Stimulated activated effector memory CD8-positive, alpha-beta T cell treated with anti-CD3 and anti-CD28 coated beads, Interleukin-12 subunit alpha, Interleukin-12 subunit beta, amount 100 ng/mL, for 72 hours (primary cell): ENCODE data around the gene KIZ.
A peak's percentile ranks its signal among the peaks of the same experiment; 100 is the strongest.

Experiments used
- ATAC-seq: fragments of 150-1000 bp; cut with Tn5 transposase; 2 replicates; pipeline ENCODE4 v1.10.0; 2021
- DNase-seq, 2 donors: peaks; one replicate each; pipeline ENCODE4 v3.0.0; 2021 to 2022; ENCODE audit warnings: low spot score in 2 of 2
- H3K27ac Mint-ChIP-seq: one replicate; pipeline ENCODE4 v1.8.0; 2022; ENCODE audit warnings: mild to moderate bottlenecking, mixed read lengths
- H3K36me3 Mint-ChIP-seq: one replicate; pipeline ENCODE4 v1.8.0; 2022; ENCODE audit warnings: mild to moderate bottlenecking, mixed read lengths
- H3K4me1 Mint-ChIP-seq: one replicate; pipeline ENCODE4 v1.8.0; 2022; ENCODE audit warnings: mixed read lengths
- H3K4me3 Mint-ChIP-seq: one replicate; pipeline ENCODE4 v1.8.0; 2022; ENCODE audit warnings: mild to moderate bottlenecking, mixed read lengths
- H3K9me3 Mint-ChIP-seq: one replicate; pipeline ENCODE4 v1.8.0; 2022; ENCODE audit warnings: mixed read lengths

KIZ gene

DNA sequence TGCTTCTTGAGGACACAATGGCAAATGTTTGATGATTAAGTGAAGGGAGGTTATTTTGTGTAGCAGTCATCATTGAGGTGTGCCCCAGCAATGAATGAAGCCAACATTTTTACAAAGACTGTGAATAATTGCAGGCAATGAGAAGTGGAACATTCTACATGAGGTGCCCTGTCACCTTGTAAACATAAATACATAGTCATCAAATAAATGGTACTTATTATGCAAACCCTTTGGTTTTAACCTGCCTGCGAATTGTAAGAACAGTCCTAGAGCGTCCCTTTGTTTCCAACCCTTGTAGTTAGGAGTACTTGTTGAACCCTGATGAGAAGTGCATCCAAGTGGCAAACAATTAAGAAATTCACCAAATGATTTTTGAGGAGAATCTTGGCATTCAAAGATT lies 7.1 kb upstream of the KIZ start:
- H3K4me1 Mint-ChIP-seq: no peaks in the 10 kb centered on the region
- no peaks in the 10 kb centered on the region for H3K36me3 Mint-ChIP-seq
- DNase-seq: no peak
- no peaks in the 10 kb centered on the region for H3K9me3 Mint-ChIP-seq
- ATAC-seq: no peak
- no peak overlapping the region for H3K4me3 Mint-ChIP-seq
- no peak overlapping the region for H3K27ac Mint-ChIP-seq

DNA sequence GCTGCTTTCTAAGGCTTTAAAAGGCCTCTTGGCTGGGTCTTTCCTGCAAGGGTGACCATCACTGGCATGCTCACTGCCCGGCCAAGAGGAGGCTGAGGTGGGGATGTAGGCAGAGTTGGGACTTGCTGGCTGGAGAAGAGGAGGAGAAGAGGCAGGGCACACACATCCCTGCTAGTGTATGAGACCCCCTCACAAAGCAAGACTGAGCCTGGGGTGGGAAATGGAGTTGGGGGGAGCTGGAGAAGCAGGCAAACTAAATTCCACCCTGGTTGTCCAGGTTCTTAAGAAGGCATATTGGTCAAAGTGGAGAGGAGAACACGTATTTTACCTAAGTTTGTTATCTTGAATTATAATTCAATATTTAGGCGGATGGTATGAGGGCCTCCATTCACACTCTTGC lies 1.7 kb upstream of the KIZ start:
- Mint-ChIP-seq H3K9me3 (no peaks in the 10 kb centered on the region), H3K36me3 (peaks cover 6% of the 10 kb centered on the region), H3K27ac (no peak overlapping the region), H3K4me3 (peak overlapping the region; percentile 89), H3K4me1 (peaks cover 30% of the 10 kb centered on the region)
- DNase-seq: no peak
- ATAC-seq: no peak

DNA sequence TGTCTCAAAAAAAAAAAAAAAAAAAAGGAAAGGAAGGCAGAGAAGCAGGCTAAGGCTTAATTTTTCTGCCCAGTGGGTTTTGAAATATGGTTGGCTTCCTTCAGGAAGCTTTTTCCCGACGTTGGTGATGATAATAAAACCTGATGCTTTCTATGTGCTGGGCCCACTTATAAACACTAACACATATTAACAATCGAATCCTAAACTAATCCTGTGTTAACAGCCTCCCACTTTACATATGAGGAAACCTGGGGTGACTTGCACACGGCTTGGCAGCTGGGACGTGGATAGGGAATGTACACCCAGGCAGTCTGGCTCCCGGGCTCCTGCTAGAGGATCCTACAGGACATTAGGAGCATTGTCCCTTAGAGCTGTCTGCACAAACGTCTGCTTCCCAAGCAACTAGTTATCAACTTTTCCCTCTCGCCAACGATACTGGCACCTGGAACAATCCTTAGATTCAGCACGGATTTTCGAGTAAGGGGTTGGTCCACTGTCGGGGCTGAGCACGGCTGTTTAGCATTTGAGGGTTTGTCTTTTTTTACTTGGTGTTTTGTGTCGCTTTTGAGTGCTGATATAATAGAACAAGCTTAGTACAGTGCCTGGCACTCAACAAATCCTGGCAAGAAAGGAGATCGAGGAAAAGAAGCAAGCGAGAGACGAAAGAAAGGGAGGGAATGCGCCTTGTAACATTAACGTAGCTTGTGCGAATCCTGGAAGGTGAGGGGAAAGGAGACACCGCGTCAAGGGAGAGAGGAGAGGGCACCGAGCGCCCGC lies 622 bp upstream of the KIZ start:
- Mint-ChIP-seq H3K36me3 (peaks cover 6% of the 10 kb centered on the region), H3K27ac (peak overlapping the region; percentile 93), H3K4me1 (peaks cover 37% of the 10 kb centered on the region), H3K9me3 (no peaks in the 10 kb centered on the region), H3K4me3 (peak overlapping the region; percentile 89)
- DNase-seq (peak in 1 of 2 donors; percentile 23), ATAC-seq (peak; percentile 9)

DNA sequence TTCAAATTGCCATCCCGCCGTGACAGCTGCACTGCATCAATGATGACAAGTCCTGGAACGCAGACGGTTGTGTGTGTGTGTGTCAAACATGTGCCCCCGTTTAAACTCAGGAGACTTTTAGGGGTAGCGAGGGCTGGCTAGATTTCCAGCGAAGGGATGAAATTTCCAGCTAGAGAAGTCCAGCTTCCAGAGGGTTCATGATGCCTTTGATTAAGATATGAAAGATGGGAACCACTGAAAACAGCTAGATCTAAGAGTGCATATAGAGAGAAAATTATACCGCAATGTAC lies 644 bp downstream of the KIZ start:
- DNase-seq (no peak), ATAC-seq (no peak)
- Mint-ChIP-seq H3K36me3 (peaks cover 6% of the 10 kb centered on the region), H3K4me1 (peaks cover 37% of the 10 kb centered on the region), H3K9me3 (no peaks in the 10 kb centered on the region), H3K4me3 (peak overlapping the region; percentile 89), H3K27ac (peak overlapping the region; percentile 93)

DNA sequence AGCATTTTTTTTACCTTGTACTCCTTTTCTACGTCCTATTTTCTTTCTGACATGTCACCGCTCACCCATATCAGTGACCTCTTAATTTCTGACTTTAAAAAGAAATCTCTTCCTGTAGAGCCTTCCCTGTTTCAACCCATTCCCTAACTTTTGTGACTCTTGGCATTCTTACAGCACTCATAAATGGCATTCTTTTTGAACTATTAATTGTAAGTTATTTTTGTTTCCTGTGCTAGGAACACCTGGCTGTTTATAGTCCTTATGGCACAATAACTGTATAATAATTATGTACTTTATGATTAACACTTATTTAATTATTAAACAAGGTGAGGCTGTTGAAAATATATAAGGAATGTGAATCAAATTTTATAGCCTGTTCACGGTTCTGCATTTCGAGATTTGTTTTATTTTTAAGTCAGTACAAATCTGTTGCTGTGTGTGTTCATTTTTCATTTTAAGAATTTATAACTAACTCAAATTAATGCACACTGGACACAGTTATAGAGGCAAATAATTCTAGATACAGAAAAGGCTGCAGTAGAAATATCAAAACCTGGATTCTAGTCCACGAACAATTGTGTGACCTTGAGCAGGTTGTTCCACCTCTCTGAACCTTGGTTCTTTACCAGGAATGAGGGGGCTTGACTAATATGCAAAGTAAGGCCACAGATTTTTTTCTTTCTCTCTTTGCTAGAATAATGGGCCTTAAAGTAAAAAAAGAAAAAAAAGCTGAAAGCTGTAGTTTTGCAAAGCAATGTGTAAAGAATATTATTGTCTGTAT lies 1.5 kb downstream of the KIZ start:
- Mint-ChIP-seq H3K4me3 (peak overlapping the region; percentile 89), H3K27ac (no peak overlapping the region), H3K36me3 (peaks cover 9% of the 10 kb centered on the region), H3K4me1 (peaks cover 37% of the 10 kb centered on the region), H3K9me3 (no peaks in the 10 kb centered on the region)
- ATAC-seq: no peak
- no peak for DNase-seq

DNA sequence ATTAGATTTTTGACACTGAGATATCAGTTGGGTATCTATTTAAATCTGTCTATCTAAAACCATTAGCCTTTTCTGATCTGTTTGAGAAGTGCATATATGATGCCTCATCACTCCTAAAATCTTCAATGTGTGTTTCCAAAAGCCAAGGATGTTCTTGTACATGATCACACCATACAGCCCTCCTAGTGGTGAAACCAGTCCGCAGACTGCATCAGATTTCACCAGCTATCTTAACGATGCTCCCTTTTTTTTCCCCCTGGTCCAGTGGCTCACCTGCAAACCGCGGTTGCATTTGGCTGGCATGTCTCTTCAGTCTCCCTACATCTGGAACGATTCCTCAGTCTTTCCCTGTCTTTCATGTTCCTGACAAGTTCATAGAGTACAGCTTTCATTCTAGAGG lies 4.0 kb downstream of the KIZ start:
- Mint-ChIP-seq H3K4me1 (peaks cover 37% of the 10 kb centered on the region), H3K36me3 (peaks cover 27% of the 10 kb centered on the region), H3K27ac (no peak overlapping the region), H3K9me3 (no peaks in the 10 kb centered on the region), H3K4me3 (no peak overlapping the region)
- no peak for DNase-seq
- ATAC-seq: no peak

DNA sequence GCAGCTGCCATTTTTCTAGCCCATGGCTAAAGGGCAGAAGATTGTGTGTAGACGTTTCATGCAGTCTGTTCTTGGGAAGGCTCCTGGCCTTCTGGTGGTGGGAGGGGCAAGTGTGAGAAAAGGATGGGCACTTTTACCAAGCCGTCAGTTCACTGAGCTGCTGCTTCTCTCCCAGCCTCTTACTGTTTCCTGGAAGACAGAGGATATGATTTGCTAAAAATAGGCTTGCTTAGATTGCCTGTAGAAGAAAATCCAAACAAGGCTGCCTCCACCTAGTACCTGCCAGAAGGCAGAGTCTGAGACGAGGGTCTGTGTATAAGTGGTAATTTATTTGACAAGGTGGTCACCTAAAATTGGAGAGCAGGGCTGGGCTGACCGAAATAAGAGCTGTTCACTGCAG lies 7.5 kb downstream of the KIZ start:
- Mint-ChIP-seq H3K9me3 (no peaks in the 10 kb centered on the region), H3K4me1 (peaks cover 14% of the 10 kb centered on the region), H3K4me3 (no peak overlapping the region), H3K27ac (no peak overlapping the region), H3K36me3 (peaks cover 51% of the 10 kb centered on the region)
- DNase-seq: no peak
- no peak for ATAC-seq

DNA sequence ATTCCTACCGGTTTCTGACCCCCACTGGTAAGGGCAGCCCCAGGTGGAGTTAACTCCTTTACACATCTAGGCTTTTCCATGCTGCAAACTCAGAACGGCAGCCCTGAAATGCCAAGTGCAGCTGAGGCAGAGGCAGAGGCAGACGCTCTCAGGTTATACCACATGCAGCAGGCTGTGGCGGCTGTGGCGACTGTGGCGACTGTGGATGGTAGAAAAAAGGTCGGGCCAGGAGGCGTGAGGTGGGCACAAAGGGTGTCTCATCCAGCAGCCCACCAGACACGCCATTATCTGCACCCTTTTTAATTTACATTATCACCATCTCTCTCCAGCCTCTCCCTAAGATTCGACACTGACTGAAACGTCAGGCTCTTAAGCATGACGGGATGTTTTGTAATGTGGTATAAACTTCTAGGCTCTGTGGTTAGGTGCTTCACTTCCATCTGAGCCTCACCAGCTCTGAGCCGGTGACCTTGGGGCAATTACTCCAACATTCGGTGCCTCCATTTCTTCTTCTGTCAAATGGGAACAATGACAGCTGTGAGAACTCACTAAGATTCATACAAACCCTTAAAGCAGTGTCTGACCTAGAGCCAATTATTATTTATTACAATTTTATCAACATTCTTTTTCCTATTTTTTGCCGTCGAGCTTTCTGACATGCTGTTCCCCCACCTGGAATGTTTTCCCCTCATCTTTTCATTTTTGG lies 8.2 kb downstream of the KIZ start:
- ATAC-seq: no peak
- DNase-seq: no peak
- H3K36me3 Mint-ChIP-seq: peaks cover 57% of the 10 kb centered on the region
- peaks cover 8% of the 10 kb centered on the region for H3K4me1 Mint-ChIP-seq
- no peaks in the 10 kb centered on the region for H3K9me3 Mint-ChIP-seq
- no peak overlapping the region for H3K4me3 Mint-ChIP-seq
- peak overlapping the region; percentile 3 for H3K27ac Mint-ChIP-seq

DNA sequence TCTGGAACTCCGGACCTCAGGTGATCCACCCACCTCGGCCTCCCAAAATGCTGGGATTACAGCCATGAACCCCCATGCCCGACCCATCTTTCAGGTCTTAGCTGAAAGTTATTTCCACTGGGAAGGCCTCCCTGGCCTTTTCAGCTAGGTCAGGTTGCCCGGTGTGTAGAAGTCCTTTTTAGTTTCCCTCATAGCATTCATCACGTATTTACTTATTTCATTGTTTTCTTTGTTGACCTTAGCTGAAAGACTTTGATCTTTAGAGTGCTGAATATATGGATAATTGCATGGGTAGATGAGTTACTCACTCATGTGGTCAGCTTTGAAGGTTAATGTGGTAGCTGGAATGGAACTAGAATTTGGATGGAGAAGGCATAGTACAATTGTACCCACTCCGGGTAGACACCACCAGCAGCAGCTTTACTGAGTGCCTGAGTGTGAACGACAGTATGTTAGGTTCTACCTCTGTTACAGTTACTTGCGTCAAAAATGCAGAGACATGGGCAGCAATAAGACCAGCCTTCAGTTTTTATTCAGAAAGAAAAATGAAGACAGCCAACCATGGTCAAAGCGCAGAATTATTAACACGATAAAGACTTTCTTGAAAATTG lies 9.1 kb downstream of the KIZ start:
- Mint-ChIP-seq H3K27ac (no peak overlapping the region), H3K4me1 (peaks cover 3% of the 10 kb centered on the region), H3K4me3 (no peak overlapping the region), H3K36me3 (peaks cover 67% of the 10 kb centered on the region), H3K9me3 (no peaks in the 10 kb centered on the region)
- DNase-seq (no peak), ATAC-seq (no peak)

DNA sequence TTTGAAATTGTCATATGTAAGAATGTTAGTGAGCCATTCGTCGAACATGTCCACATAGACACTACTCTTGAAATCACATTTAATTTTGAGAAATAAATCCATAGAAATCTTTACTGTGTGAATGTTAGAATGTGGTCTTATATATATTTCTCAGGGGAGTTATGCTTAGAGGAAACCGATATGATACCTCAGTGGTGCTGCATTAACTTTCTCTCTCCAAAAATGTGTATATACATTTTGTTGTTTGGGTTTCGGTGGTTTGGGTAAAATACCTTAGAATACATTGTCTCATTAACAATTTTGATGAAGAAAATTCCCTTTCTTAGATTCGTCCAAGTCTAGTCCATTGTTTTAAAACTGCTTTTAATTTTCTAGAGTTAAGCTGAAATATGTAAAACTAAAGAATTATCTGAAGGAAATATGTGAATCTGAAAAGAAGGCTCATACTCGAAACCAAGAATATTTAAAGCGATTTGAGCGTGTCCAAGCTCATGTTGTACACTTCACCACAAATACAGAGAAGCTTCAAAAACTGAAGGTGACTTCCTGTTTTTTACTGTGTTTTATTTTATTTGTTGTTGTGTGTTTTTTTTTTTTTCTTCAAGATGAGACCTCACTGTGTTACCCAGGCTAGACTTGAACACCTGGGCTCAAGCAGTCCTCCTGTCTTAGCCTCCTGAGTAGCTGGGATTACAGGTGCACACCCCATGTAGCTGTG lies 10.3 kb downstream of the KIZ start:
- no peak for ATAC-seq
- DNase-seq: no peak
- no peak overlapping the region for H3K4me3 Mint-ChIP-seq
- no peaks in the 10 kb centered on the region for H3K9me3 Mint-ChIP-seq
- H3K36me3 Mint-ChIP-seq: peaks cover 70% of the 10 kb centered on the region
- H3K4me1 Mint-ChIP-seq: no peaks in the 10 kb centered on the region
- H3K27ac Mint-ChIP-seq: no peak overlapping the region

DNA sequence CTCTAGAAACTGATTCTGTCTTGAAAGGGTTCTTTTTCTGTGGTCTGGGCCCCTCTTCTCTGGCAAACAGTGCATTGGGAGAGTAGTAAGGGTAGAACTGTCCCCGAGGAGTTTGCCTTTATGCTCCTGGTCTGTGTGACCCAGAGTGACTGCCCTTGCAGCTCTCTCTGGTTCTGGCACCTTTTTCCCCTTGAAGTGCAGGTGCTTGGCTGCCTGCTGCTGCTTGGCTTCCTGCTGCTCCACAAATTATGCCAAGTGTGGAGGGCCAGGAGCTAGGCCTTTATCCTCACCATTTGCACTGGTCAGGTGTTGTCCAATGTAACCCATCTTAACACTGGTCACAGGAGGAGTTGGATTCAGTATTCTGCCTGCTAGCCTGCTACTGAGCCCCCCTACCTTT lies 11.2 kb downstream of the KIZ start:
- no peak overlapping the region for H3K4me3 Mint-ChIP-seq
- ATAC-seq: no peak
- no peaks in the 10 kb centered on the region for H3K9me3 Mint-ChIP-seq
- no peaks in the 10 kb centered on the region for H3K4me1 Mint-ChIP-seq
- DNase-seq: no peak
- H3K27ac Mint-ChIP-seq: no peak overlapping the region
- peaks cover 69% of the 10 kb centered on the region for H3K36me3 Mint-ChIP-seq

DNA sequence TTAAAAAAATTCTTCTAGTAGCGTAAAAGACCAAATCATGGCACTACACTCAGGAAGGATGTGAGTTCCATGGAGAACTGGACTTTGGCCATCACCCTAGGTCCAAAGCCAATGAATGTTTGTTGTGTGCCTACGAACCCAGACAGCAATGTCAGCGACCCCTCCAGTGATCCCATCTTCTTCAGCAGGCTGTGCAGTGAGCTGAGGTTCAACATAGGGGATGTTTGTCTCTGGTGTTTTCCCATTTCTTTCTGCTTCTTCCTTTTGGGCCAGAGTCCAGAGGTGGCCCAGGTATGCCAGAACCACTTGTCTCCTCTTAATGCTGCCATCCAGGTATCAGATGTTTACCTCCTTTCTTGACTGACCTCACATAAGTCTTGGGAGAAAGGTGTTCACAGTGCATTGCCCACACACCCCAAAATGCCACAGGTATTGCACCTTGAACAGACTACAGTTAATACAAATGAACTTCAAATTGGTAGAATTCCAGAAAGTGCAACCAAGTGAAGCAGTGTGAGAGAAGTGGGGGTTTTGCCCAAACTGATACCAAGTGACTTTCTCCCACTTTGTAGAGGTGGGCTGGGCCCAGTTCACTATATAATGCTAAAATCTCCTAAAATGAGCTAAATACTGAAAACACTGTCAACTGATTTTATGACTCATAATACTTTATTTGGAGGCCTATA lies 14.1 kb downstream of the KIZ start:
- H3K9me3 Mint-ChIP-seq: no peaks in the 10 kb centered on the region
- no peak for DNase-seq
- H3K4me3 Mint-ChIP-seq: no peak overlapping the region
- H3K4me1 Mint-ChIP-seq: no peaks in the 10 kb centered on the region
- no peak for ATAC-seq
- no peak overlapping the region for H3K27ac Mint-ChIP-seq
- H3K36me3 Mint-ChIP-seq: peaks cover 47% of the 10 kb centered on the region

DNA sequence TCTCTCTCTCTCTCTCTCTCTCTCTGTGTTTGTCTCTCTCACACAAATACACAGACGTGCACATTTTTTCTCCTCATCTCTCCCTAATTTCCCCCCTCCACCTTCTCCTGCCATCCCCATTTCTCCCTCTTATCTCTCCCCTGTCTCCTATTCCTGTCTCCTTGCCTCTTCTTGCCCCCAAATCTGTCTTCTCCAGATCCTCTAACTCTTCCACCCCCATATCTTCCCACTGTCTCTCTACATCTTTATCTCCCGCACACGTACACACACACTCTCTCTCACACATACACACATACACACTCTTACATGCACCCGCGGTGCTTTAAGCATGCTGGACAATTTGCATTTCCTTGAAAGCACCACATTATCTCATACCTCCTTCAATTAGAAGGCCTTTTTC lies 15.9 kb downstream of the KIZ start:
- H3K4me3 Mint-ChIP-seq: no peak overlapping the region
- no peaks in the 10 kb centered on the region for H3K9me3 Mint-ChIP-seq
- ATAC-seq (no peak), DNase-seq (no peak)
- no peaks in the 10 kb centered on the region for H3K4me1 Mint-ChIP-seq
- H3K27ac Mint-ChIP-seq: no peak overlapping the region
- H3K36me3 Mint-ChIP-seq: peaks cover 35% of the 10 kb centered on the region

DNA sequence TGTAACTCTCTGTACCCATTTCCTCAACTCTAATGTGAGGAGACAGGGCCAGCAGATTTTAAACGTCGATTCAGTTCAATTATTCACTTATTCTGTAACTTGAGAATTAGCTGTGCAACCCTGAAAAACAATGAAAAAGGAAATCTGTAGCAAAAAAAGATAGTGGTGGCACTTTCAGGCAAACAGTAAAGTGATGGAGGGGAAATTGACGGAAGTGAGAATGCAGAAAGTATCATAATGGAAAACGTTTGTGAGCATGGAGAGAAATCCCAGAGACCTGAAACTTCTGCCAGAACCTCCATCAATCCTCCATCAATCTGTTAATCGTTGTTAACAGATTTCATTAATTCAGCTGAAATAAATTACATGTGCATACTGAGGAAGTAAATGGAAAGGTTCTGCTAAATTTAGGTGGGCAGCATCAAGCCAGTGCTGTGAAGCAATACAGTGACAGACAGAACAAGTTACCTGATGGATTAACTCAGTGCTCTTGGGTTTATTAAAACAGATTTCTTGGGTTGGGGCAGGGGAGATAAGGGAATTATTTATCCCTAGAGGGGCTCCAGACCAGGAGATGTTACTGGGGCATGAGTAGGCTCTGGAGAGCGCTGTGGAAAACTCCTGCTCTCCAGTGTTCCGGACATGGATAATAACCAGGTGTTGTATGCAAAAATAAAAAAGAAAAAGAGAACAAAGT lies 17.5 kb downstream of the KIZ start:
- H3K27ac Mint-ChIP-seq: no peak overlapping the region
- no peak for DNase-seq
- no peak for ATAC-seq
- H3K36me3 Mint-ChIP-seq: peaks cover 20% of the 10 kb centered on the region
- no peaks in the 10 kb centered on the region for H3K9me3 Mint-ChIP-seq
- peaks cover 6% of the 10 kb centered on the region for H3K4me1 Mint-ChIP-seq
- no peak overlapping the region for H3K4me3 Mint-ChIP-seq
